ENCODE results near the gene TRAF5.

- no peak for TF ChIP-seq POLR2AphosphoS5 (IDR thresholded peaks at IDR 0.05)
- no peak for TF ChIP-seq CTCF (IDR thresholded peaks at IDR 0.05)
- TF ChIP-seq POLR2A (IDR thresholded peaks at IDR 0.05) = no peak
- TF ChIP-seq EP300 (IDR thresholded peaks at IDR 0.05) = no peak
Measured at GRCh38 chr1:211371406-211372105, 44.9 kb downstream of the TRAF5 start.
